Loucy (cell line): ENCODE measurements around the gene IQCH.

Experiments
- EZH2phosphoT487 ChIP-seq: fragments of 200-600 bp; IDR thresholded peaks from 2 replicates; pipeline ENCODE4 v1.6.1; 2018; ENCODE audit warnings: antibody characterized with exemption, mild to moderate bottlenecking, moderate library complexity, borderline replicate concordance
- TF ChIP-seq, protein P1 (sequence below): fragments of 200-600 bp; sonication (generic); conservative IDR thresholded peaks from 2 replicates; pipeline ENCODE4 v1.5.1; 2014; ENCODE audit warnings: mild to moderate bottlenecking, antibody characterized with exemption, low read length

DNA sequence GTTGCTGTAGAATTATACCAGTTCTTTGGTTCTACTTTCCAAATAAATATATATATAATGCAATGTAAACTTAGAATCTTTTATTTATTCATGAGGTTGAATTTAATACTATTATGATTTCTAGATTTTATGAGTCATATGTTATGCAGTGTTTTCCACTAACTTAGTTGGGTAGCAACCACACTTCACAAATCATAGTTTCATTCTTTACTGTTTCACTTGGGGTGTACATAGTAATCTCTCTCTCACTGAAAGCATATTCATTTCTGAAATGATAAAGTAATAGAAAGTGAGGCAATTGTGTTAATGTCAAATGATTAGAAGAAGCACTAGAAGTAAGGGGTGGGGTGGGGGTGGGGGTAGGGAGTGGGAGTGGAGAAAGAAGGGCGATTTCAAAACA lies 52.6 kb downstream of the IQCH start:
- TF ChIP-seq, protein P1, sequence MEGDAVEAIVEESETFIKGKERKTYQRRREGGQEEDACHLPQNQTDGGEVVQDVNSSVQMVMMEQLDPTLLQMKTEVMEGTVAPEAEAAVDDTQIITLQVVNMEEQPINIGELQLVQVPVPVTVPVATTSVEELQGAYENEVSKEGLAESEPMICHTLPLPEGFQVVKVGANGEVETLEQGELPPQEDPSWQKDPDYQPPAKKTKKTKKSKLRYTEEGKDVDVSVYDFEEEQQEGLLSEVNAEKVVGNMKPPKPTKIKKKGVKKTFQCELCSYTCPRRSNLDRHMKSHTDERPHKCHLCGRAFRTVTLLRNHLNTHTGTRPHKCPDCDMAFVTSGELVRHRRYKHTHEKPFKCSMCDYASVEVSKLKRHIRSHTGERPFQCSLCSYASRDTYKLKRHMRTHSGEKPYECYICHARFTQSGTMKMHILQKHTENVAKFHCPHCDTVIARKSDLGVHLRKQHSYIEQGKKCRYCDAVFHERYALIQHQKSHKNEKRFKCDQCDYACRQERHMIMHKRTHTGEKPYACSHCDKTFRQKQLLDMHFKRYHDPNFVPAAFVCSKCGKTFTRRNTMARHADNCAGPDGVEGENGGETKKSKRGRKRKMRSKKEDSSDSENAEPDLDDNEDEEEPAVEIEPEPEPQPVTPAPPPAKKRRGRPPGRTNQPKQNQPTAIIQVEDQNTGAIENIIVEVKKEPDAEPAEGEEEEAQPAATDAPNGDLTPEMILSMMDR = no peak
- TF ChIP-seq EZH2phosphoT487 = no peak
